Measurements from ENCODE around the gene SLC39A11.
"Not testable (repeated sequence)": the region's sequence is repeated elsewhere in the genome, so short reads cannot be mapped to it uniquely, and the experiment has no call there.

Gene SLC39A11

DNA sequence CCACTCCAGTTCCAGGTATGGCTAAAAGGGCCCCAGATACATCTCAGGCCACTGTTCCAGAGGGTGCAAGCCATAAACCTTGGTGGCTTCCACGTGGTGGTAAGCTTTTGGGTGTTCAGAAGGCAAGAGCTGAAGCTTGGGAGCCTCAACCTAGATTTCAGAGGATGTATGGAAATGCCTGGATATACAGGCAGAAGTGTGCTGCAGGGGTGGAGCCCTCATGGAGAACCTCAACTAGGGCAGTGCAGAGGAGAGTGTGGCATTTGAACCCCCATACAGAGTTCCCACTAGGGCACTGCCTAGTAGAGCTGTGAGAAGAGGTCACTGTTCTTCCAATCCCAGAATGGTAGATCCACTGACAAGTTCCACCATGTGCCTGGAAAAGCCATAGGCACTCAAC is 267.3 kb downstream of the SLC39A11 start:
- H3K4me3 ChIP-seq (ENCODE audit: low read length) = no peak overlapping the region
- TF ChIP-seq, protein P1, sequence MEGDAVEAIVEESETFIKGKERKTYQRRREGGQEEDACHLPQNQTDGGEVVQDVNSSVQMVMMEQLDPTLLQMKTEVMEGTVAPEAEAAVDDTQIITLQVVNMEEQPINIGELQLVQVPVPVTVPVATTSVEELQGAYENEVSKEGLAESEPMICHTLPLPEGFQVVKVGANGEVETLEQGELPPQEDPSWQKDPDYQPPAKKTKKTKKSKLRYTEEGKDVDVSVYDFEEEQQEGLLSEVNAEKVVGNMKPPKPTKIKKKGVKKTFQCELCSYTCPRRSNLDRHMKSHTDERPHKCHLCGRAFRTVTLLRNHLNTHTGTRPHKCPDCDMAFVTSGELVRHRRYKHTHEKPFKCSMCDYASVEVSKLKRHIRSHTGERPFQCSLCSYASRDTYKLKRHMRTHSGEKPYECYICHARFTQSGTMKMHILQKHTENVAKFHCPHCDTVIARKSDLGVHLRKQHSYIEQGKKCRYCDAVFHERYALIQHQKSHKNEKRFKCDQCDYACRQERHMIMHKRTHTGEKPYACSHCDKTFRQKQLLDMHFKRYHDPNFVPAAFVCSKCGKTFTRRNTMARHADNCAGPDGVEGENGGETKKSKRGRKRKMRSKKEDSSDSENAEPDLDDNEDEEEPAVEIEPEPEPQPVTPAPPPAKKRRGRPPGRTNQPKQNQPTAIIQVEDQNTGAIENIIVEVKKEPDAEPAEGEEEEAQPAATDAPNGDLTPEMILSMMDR (conservative IDR thresholded peaks at IDR 0.05; ENCODE audit: low read length) = no peak
- no peak for DNase-seq (ENCODE audit: low read depth)

DNA sequence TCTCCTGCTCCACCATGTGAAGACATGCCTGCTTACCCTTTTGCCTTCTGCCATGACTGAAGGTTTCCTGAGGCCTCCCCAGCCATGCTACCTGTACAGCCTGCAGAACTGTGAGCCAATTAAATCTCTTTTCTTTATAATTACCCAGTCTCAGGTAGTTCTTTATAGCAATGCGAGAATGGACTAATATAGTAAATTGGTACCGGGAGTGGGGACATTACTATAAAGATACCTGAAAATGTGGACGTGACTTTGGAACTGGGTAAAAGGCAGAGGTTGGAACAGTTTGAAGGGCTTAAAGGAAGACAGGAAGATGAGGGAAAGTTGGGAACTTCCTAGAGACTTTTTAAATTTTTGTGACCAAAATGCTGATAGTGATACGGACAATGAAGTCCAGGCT is 268.2 kb downstream of the SLC39A11 start:
- not testable (repeated sequence) for DNase-seq (ENCODE audit: low read depth); H3K4me3 ChIP-seq (ENCODE audit: low read length)

DNA sequence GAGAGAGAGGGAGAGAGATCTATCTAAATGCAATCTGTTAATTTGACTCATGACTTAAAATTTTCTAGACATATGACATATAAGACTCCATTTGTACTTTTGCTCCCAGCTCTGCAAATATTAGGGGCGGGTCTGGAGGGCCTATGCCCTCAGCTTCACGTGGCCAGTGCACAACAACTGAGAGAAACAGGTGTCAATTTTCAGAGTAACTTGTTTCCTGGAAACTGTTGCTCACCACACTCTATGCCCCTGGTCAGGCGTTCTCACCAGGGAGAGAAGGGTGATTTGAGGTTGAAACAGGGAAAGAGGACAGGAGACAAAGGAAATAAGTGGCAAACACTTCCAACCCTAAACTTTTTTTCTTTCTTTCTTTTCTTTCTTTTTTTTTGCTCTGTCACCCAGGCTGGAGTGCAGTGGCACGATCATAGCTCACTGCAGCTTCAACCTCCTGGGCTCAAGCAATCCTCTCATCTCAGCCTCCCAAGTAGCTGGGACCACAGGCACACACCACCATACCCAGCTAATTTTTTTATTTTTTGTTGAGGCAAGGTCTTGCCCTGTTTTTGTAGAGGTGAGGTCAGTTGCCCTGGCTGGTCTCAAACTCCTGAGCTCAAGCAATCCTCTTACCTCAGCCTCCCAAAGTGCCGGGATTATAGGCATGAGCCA is 270.0 kb downstream of the SLC39A11 start:
- TF ChIP-seq, protein P1 (conservative IDR thresholded peaks at IDR 0.05; ENCODE audit: low read length) = no peak
- DNase-seq (ENCODE audit: low read depth) = no peak

DNA sequence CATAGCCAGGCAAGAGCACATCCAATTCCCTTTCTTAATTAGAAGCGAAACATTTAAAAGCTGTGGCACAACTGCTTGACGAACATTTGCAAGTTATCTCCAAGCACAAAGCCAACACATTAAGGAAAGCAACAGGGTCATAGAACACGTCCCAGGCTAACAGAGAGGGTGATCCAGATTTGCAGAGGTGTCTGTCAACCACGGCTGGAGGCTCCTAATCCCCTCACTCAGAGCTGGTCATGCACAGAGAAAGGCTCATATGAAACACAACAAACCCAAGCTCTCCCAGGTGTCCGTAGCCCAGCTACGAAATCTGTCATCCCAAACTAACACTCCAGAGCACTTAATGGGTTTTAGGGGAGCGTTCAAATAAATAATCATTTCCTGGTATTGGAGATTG is 276.1 kb downstream of the SLC39A11 start:
- H3K4me3 ChIP-seq (ENCODE audit: low read length) = no peak overlapping the region
- TF ChIP-seq, protein P1 (conservative IDR thresholded peaks at IDR 0.05; ENCODE audit: low read length) = no peak
- no peak for DNase-seq (ENCODE audit: low read depth)

More for the DNA sequence above, 270.0 kb downstream of the SLC39A11 start:
- no peak overlapping the region for H3K4me3 ChIP-seq (ENCODE audit: low read length)

DNA sequence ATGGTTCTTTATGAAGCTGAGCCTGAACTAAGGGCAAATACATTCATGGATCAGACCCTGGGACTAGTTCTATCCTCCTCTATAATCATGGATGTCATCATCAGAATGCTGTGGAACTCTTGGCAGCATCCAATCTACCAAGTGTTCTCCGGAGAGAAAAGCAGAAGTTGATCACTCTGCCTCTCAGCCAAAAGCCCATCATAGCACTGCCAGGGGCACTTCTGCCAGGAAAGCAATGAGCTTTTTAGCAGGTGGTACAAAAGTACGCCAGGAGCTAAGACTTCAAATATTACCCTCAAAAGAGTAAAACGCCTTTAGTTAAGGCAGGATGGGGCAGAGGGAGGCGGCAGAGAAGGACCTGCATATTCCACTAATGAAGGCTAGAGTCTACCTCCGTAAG is 279.0 kb downstream of the SLC39A11 start:
- DNase-seq (ENCODE audit: low read depth) = no peak
- H3K4me3 ChIP-seq (ENCODE audit: low read length) = no peak overlapping the region
- TF ChIP-seq, protein P1 (conservative IDR thresholded peaks at IDR 0.05; ENCODE audit: low read length) = no peak

DNA sequence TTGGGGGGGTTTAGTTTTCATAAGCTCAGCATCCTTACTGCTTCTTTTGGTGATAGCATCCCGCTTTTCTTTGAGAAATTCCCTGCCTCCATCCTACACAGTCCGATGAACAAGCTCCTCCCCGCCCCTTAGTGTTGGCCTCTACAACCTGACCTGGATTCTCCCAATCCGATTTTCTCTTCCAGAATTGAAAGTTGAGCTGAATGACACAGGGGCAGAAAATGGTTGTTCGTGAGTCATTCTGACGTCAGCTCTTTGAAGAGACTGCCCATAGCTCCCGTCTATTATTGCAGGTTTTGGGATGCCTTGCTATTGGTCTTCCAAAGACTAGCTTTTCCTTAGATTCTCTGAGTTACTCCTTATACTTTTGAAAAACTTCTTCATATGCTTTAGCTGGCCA is 279.7 kb downstream of the SLC39A11 start:
- TF ChIP-seq, protein P1 (conservative IDR thresholded peaks at IDR 0.05; ENCODE audit: low read length) = no peak
- no peak overlapping the region for H3K4me3 ChIP-seq (ENCODE audit: low read length)
- no peak for DNase-seq (ENCODE audit: low read depth)

DNA sequence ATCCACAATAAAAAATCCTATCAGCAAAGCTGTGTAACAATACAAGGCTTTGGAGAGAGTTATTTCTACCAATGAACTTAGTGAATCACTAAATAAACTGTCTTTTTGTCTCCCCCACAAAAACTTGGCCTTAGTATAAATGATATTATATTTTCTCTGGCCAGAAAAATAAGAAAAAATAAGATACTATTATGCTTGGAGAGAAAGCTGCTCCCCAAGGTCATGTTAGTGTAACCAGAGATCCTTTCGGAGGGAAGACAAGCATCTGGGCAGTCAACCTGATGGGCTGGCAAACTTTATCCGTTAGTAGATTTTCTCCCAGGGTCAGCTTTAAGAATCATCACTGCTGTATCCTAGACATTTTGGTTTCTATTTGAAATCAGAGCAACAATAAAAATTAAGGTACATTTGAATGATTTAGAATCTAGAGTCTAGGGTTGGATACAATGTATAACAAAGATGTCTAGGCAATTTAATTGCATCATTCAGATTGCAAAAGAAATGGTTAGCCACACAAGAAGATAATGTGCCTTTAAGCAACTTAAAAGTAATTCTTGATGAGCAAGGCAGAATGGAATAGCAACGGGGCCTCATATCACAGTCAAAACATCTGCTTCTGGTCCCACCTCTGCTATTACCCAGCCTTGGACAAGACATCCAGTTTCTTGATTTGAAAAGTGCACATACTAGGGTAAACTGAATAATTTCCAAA is 280.4 kb downstream of the SLC39A11 start:
- no peak for DNase-seq (ENCODE audit: low read depth)
- H3K4me3 ChIP-seq (ENCODE audit: low read length) = no peak overlapping the region
- TF ChIP-seq, protein P1 (conservative IDR thresholded peaks at IDR 0.05; ENCODE audit: low read length) = no peak
